Loucy (cell line): ENCODE measurements around the gene NHS.

Source experiments
- H2AFZ ChIP-seq: fragments of 200-600 bp; sonication (generic); 2 replicates; pipeline ENCODE4 v1.6.0; 2016; ENCODE audit warnings: antibody characterized with exemption, mild to moderate bottlenecking, low read length, moderate library complexity
- H3F3A ChIP-seq: fragments of 200-600 bp; 2 replicates; pipeline ENCODE4 v1.6.0; 2016; ENCODE audit warnings: antibody characterized with exemption, low read depth, mild to moderate bottlenecking
- H3K27me3 ChIP-seq: fragments of 200-600 bp; sonication (generic); 2 replicates; pipeline ENCODE4 v1.6.1; 2014; ENCODE audit warnings: low read length, mild to moderate bottlenecking; ENCODE audit not compliant: insufficient read depth, poor library complexity, severe bottlenecking
- H3K36me3 ChIP-seq: fragments of 200-600 bp; sonication (generic); 2 replicates; pipeline ENCODE4 v1.6.1; 2016; ENCODE audit warnings: low read length; ENCODE audit not compliant: insufficient read depth
- H3K4me1 ChIP-seq: fragments of 200-600 bp; sonication (generic); 2 replicates; pipeline ENCODE4 v1.5.1; 2014; ENCODE audit warnings: low read length, mild to moderate bottlenecking; ENCODE audit not compliant: insufficient read depth, poor library complexity, severe bottlenecking
- H3K4me2 ChIP-seq: fragments of 200-600 bp; sonication (generic); 2 replicates; pipeline ENCODE4 v1.6.0; 2014; ENCODE audit warnings: antibody characterized with exemption, low read length, low read depth, mild to moderate bottlenecking; ENCODE audit not compliant: poor library complexity, severe bottlenecking
- H3K4me3 ChIP-seq: fragments of 200-600 bp; sonication (generic); 2 replicates; pipeline ENCODE4 v1.5.1; 2014; ENCODE audit warnings: low read length, mild to moderate bottlenecking, mixed read lengths; ENCODE audit not compliant: poor library complexity, severe bottlenecking
- H3K79me2 ChIP-seq: fragments of 200-600 bp; sonication (generic); 2 replicates; pipeline ENCODE4 v1.6.1; 2014; ENCODE audit warnings: low read length; ENCODE audit not compliant: insufficient read depth
- H3K9ac ChIP-seq: fragments of 200-600 bp; sonication (generic); 2 replicates; pipeline ENCODE4 v1.6.0; 2014; ENCODE audit warnings: mild to moderate bottlenecking, low read depth, low read length, moderate library complexity; ENCODE audit not compliant: poor library complexity, severe bottlenecking
- H3K9me2 ChIP-seq: fragments of 200-600 bp; sonication (generic); replicated peaks from 2 replicates; pipeline ENCODE4 v1.6.1; 2016; ENCODE audit warnings: low read depth, low read length, mixed read lengths
- H3K9me3 ChIP-seq: fragments of 200-600 bp; sonication (generic); 2 replicates; pipeline ENCODE4 v1.6.1; 2014; ENCODE audit warnings: mild to moderate bottlenecking, antibody characterized with exemption, low read length, low read depth; ENCODE audit not compliant: insufficient read depth
- H4K20me1 ChIP-seq: fragments of 200-600 bp; sonication (generic); 2 replicates; pipeline ENCODE4 v1.6.0; 2014; ENCODE audit warnings: antibody characterized with exemption, low read length, mild to moderate bottlenecking; ENCODE audit not compliant: insufficient read depth, poor library complexity, severe bottlenecking
- EZH2phosphoT487 ChIP-seq: fragments of 200-600 bp; IDR thresholded peaks from 2 replicates; pipeline ENCODE4 v1.6.1; 2018; ENCODE audit warnings: antibody characterized with exemption, mild to moderate bottlenecking, moderate library complexity, borderline replicate concordance
- TF ChIP-seq, protein P1 (sequence below): fragments of 200-600 bp; sonication (generic); conservative IDR thresholded peaks from 2 replicates; pipeline ENCODE4 v1.5.1; 2014; ENCODE audit warnings: mild to moderate bottlenecking, antibody characterized with exemption, low read length

NHS gene

DNA sequence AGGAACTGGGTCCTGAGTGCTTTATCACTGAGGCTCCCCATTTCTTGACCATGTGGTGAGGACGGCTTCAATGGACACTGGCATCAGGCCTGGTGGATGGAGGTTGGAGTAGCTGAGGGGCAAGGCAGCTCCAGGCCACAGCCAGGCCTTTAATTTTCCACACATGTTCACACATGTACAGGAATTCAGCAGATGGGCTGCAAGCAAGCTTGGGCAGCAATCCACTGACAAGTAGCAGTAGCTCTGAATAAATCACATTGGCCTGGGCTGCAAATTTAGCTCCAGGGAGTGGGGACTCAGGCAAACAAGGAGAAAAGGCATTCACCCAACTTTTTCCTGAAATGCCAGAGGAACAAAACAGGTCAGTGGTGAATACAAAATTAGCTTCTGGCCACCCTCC, 254.5 kb downstream of the NHS start:
- no peak overlapping the region for H3K4me2 ChIP-seq
- H3K79me2 ChIP-seq, result no peaks in the 10 kb centered on the region
- H3F3A ChIP-seq, result no peaks in the 10 kb centered on the region
- no peak overlapping the region for H3K4me3 ChIP-seq
- H2AFZ ChIP-seq, result no peak overlapping the region
- no peak for TF ChIP-seq EZH2phosphoT487
- TF ChIP-seq, protein P1, sequence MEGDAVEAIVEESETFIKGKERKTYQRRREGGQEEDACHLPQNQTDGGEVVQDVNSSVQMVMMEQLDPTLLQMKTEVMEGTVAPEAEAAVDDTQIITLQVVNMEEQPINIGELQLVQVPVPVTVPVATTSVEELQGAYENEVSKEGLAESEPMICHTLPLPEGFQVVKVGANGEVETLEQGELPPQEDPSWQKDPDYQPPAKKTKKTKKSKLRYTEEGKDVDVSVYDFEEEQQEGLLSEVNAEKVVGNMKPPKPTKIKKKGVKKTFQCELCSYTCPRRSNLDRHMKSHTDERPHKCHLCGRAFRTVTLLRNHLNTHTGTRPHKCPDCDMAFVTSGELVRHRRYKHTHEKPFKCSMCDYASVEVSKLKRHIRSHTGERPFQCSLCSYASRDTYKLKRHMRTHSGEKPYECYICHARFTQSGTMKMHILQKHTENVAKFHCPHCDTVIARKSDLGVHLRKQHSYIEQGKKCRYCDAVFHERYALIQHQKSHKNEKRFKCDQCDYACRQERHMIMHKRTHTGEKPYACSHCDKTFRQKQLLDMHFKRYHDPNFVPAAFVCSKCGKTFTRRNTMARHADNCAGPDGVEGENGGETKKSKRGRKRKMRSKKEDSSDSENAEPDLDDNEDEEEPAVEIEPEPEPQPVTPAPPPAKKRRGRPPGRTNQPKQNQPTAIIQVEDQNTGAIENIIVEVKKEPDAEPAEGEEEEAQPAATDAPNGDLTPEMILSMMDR, result no peak
- no peak overlapping the region for H3K9ac ChIP-seq
- no peaks in the 10 kb centered on the region for H3K9me2 ChIP-seq
- H3K4me1 ChIP-seq, result no peaks in the 10 kb centered on the region
- no peaks in the 10 kb centered on the region for H3K36me3 ChIP-seq
- H3K27me3 ChIP-seq, result no peaks in the 10 kb centered on the region
- no peaks in the 10 kb centered on the region for H4K20me1 ChIP-seq
- no peaks in the 10 kb centered on the region for H3K9me3 ChIP-seq

DNA sequence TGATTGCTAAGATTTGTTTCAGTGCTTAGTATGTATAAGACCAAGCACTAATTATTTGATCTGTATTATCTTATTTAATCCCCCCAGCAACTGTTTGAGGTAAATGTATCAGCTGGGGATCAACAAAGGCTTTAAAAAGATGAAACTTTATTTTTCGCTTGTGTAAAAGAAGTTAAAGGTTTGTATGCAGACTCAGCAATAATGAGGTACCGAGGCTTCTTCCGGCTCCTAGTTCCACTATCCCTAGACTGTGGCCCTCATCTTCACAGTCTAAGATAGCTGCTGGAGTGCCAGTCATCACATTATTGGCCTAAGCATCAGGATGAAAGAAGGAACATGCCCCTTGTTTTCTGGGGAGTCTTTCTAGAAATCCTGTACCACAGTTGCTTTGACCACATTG, 256.6 kb downstream of the NHS start:
- Histone ChIP-seq H3K4me3 (no peak overlapping the region), H3K9ac (no peak overlapping the region), H3F3A (no peaks in the 10 kb centered on the region), H3K36me3 (no peaks in the 10 kb centered on the region), H4K20me1 (no peaks in the 10 kb centered on the region), H3K79me2 (no peaks in the 10 kb centered on the region), H3K4me2 (no peak overlapping the region), H3K9me2 (no peaks in the 10 kb centered on the region), H2AFZ (no peak overlapping the region), H3K27me3 (no peaks in the 10 kb centered on the region), H3K4me1 (no peaks in the 10 kb centered on the region), H3K9me3 (no peaks in the 10 kb centered on the region)
- no peak for TF ChIP-seq EZH2phosphoT487
- TF ChIP-seq, protein P1, result no peak

DNA sequence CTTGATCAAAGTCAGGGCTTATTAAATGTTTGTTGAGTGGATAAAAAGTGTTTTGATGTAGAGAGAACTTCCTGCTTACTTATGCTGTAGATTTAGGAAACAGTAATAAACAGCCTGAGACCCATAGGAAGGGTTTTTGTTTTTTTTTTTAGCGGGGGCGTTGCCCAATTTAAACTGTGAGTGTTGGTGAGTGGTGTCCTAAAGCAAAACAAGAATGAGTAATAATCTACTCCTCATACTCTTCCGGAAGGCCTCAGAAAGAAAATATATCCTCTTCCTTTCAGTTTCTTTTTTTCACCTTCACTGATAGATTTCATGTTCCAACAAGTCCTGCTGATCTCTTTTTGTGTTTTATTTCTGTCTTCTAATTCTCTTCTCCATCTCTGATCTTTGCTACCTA, 257.9 kb downstream of the NHS start:
- H3K4me2 ChIP-seq, result no peak overlapping the region

More for the DNA sequence above, 257.9 kb downstream of the NHS start:
- no peaks in the 10 kb centered on the region for H3K27me3 ChIP-seq
- H3K9me2 ChIP-seq, result no peaks in the 10 kb centered on the region
- TF ChIP-seq EZH2phosphoT487, result no peak
- TF ChIP-seq, protein P1, result no peak
- no peaks in the 10 kb centered on the region for H3K79me2 ChIP-seq
- no peak overlapping the region for H3K4me3 ChIP-seq
- H4K20me1 ChIP-seq, result no peaks in the 10 kb centered on the region
- no peaks in the 10 kb centered on the region for H3K9me3 ChIP-seq
- H3K9ac ChIP-seq, result no peak overlapping the region
- no peaks in the 10 kb centered on the region for H3F3A ChIP-seq
- H3K4me1 ChIP-seq, result no peaks in the 10 kb centered on the region
- no peaks in the 10 kb centered on the region for H3K36me3 ChIP-seq
- H2AFZ ChIP-seq, result no peak overlapping the region
